Measurements from ENCODE around the gene TRIM58. TPM values are rescaled to one million over a fixed set of nuclear protein-coding genes. Genes with fewer than 3 reads are reported as not detected.

Gene TRIM58
- total RNA-seq, 2 donors from 2014 or later: 0.14 to 0.99 TPM

DNA sequence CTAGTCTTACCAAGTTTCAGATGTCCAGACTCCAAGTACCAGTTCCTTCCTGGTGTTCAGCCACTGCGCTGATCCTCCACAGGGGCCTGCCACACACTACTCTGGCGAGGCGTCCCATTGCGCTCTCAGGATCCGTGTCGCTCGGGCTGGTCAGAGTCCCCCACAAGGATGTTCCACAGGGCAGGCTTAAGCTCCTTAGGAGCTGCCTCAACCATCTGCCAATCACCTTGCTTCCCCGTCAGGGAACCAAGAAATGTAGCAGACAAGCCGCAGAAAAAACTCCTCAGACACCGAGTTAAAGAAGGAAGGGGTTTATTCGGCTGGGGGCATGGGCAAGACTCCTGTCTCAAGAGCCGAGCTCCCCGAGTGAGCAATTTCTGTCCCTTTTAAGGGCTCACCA lies 48.2 kb downstream of the TRIM58 start:
- Histone ChIP-seq H3K4me1 (ENCODE audit: control insufficient read depth in 1 of 2, low read depth in 2 of 2) (no peaks in the 10 kb centered on the region), H3K4me3 (no peak overlapping the region), H3K27ac (no peak overlapping the region), H3K36me3 (no peaks in the 10 kb centered on the region), H3K9me3 (no peaks in the 10 kb centered on the region), H3K27me3 (replicated peaks; ENCODE audit: insufficient read depth) (no peaks in the 10 kb centered on the region)
- DNase-seq (ENCODE audit: low spot score) (no peak), ATAC-seq (ENCODE audit: insufficient number of reproducible peaks, low FRiP score, low read depth) (no peak)
- TF ChIP-seq, protein P1, sequence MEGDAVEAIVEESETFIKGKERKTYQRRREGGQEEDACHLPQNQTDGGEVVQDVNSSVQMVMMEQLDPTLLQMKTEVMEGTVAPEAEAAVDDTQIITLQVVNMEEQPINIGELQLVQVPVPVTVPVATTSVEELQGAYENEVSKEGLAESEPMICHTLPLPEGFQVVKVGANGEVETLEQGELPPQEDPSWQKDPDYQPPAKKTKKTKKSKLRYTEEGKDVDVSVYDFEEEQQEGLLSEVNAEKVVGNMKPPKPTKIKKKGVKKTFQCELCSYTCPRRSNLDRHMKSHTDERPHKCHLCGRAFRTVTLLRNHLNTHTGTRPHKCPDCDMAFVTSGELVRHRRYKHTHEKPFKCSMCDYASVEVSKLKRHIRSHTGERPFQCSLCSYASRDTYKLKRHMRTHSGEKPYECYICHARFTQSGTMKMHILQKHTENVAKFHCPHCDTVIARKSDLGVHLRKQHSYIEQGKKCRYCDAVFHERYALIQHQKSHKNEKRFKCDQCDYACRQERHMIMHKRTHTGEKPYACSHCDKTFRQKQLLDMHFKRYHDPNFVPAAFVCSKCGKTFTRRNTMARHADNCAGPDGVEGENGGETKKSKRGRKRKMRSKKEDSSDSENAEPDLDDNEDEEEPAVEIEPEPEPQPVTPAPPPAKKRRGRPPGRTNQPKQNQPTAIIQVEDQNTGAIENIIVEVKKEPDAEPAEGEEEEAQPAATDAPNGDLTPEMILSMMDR (IDR thresholded peaks at IDR 0.05): no peak

DNA sequence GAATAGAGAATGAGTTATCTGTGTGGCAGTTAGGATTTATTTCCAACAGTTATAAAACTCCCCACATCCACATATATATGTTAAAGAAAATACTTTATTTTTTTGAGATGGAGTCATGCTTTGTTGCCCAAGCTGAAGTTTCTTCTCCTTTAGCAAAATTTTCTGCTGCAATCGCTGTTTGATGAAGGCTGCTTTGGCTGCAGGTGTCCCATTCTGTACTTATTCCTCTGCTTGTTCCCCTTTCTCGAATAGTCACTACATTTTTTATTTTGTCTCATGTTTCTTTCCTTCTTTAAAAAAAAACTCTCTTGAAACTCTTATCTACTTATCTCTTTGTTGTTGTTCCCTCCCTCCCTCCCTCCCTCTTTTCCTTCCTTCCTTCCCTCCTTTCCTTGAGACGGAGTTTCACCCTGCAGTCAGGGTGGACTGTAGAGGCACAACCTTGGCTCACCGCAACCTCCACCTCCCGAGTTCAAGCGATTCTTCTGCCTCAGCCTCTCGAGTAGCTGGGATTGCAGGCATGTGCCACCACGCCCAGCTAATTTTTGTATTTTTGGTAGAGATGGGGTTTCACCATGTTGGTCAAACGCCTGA lies 49.0 kb downstream of the TRIM58 start:
- Histone ChIP-seq H3K27ac (no peak overlapping the region), H3K4me3 (peak overlapping the region; percentile 66), H3K36me3 (no peaks in the 10 kb centered on the region), H3K27me3 (replicated peaks; ENCODE audit: insufficient read depth) (no peaks in the 10 kb centered on the region), H3K9me3 (no peaks in the 10 kb centered on the region), H3K4me1 (ENCODE audit: control insufficient read depth in 1 of 2, low read depth in 2 of 2) (no peaks in the 10 kb centered on the region)
- DNase-seq (ENCODE audit: low spot score): no peak
- TF ChIP-seq, protein P1 (IDR thresholded peaks at IDR 0.05): no peak
- no peak for ATAC-seq (ENCODE audit: insufficient number of reproducible peaks, low FRiP score, low read depth)

DNA sequence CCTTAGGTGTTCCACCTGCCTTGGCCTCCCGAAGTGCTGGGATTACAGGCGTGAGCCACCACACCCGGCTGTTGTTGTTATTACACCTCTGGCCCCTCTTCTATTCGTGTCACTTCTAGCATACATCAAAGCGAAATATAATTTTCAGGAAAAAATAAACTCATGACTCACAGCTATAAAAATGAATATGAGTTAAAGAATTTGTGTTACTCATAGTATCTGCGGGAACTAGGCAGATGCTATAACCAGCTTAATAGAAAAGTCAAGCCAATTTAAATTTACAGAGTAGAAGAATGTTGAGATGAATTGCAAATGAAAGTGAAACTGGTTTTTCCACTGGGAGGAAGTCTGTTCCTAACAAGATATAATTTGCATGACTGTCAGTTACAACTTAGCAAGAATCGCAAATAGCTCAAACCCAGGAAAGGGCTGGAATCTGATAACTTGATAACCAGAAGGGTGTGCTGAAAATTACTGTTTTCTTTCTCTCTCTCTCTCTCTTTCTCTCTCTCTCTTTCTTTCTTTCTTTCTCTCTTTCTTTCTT lies 49.6 kb downstream of the TRIM58 start:
- Histone ChIP-seq H3K9me3 (no peaks in the 10 kb centered on the region), H3K36me3 (no peaks in the 10 kb centered on the region), H3K27me3 (replicated peaks; ENCODE audit: insufficient read depth) (no peaks in the 10 kb centered on the region), H3K4me1 (ENCODE audit: control insufficient read depth in 1 of 2, low read depth in 2 of 2) (no peaks in the 10 kb centered on the region), H3K27ac (no peak overlapping the region), H3K4me3 (peak overlapping the region; percentile 66)
- DNase-seq (ENCODE audit: low spot score): no peak
- TF ChIP-seq, protein P1 (IDR thresholded peaks at IDR 0.05): no peak
- ATAC-seq (ENCODE audit: insufficient number of reproducible peaks, low FRiP score, low read depth): no peak

DNA sequence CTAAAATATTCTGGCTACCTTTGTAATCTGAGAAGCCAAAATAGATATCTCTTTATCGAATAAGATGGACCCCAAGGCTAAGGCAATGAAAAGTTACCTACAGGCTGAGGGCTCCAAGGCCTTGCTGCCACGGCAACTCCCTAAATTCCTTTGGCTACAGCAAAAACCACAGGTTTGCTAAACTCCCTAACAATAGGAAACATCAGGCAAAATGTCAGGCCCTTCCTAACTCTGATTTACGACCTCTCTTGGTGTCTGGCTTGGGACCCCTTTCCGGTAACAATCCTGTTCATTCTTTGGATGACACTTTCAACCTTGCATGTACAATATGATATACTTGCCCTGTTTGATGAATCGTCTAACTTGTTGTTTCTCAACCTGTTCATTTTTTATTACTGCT lies 51.8 kb downstream of the TRIM58 start:
- no peaks in the 10 kb centered on the region for H3K27me3 ChIP-seq (replicated peaks; ENCODE audit: insufficient read depth)
- no peak for DNase-seq (ENCODE audit: low spot score)
- H3K27ac ChIP-seq: no peak overlapping the region
- H3K9me3 ChIP-seq: no peaks in the 10 kb centered on the region
- TF ChIP-seq, protein P1 (IDR thresholded peaks at IDR 0.05): no peak
- no peak overlapping the region for H3K4me3 ChIP-seq
- no peaks in the 10 kb centered on the region for H3K36me3 ChIP-seq
- no peak for ATAC-seq (ENCODE audit: insufficient number of reproducible peaks, low FRiP score, low read depth)
- no peaks in the 10 kb centered on the region for H3K4me1 ChIP-seq (ENCODE audit: control insufficient read depth in 1 of 2, low read depth in 2 of 2)

DNA sequence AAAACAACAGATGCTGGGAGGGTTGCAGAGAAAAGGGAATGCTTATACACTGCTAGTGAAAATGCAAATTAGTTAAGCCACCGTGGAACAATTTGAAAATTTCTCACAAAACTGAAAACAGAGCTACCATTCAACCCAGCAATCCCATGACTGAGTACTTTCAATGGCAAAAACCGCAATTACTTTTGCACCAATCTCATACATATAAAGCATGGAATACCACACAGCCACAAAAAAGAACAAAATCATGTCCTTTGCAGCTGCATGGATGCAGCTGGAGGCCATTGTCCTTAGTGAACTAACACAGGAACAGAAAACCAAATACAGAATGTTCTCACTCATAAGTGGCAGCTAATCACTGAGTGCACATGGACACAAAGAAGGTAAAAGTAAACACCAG lies 56.8 kb downstream of the TRIM58 start:
- H3K9me3 ChIP-seq: no peaks in the 10 kb centered on the region
- no peak for ATAC-seq (ENCODE audit: insufficient number of reproducible peaks, low FRiP score, low read depth)
- H3K36me3 ChIP-seq: no peaks in the 10 kb centered on the region

More for the DNA sequence above, 56.8 kb downstream of the TRIM58 start:
- no peak for DNase-seq (ENCODE audit: low spot score)
- H3K27me3 ChIP-seq (replicated peaks; ENCODE audit: insufficient read depth): no peaks in the 10 kb centered on the region
- H3K27ac ChIP-seq: no peak overlapping the region
- TF ChIP-seq, protein P1 (IDR thresholded peaks at IDR 0.05): no peak
- H3K4me1 ChIP-seq (ENCODE audit: control insufficient read depth in 1 of 2, low read depth in 2 of 2): no peaks in the 10 kb centered on the region
- H3K4me3 ChIP-seq: no peak overlapping the region

Measured in thoracic aorta (tissue), 2 donors.